NCI-H82 treated with DMSO at 0.1 percent for 48 hours (cell line): ENCODE results near the gene HCAR2.
"Not testable (repeated sequence)": the region's sequence is repeated elsewhere in the genome, so short reads cannot be mapped to it uniquely, and the experiment has no call there.

Experiments
- DNase-seq: peaks from one replicate; lab custom pipeline; 2025; ENCODE audit not compliant: unreplicated experiment; lab: John Stamatoyannopoulos, UW

The HCAR2 gene

GRCh38 chr12:122716658-122717057, 13.5 kb upstream of the HCAR2 start, which contains the start of gene HCAR3:
TSS of gene HCAR3 (minus strand) at chr12:122716811. CDS start at chr12:122716737, 74 bp downstream.
- DNase-seq, result not testable (repeated sequence)

GRCh38 chr12:122715211-122715610, 12.1 kb upstream of the HCAR2 start:
- not testable (repeated sequence) for DNase-seq

GRCh38 chr12:122713491-122714188, 10.5 kb upstream of the HCAR2 start:
- DNase-seq, result not testable (repeated sequence)

- DNase-seq, result not testable (repeated sequence)
Measured at GRCh38 chr12:122711266-122711665, 8.1 kb upstream of the HCAR2 start.

GRCh38 chr12:122710341-122710740, 7.2 kb upstream of the HCAR2 start:
- DNase-seq, result not testable (repeated sequence)

GRCh38 chr12:122709287-122709686, 6.1 kb upstream of the HCAR2 start:
- not testable (repeated sequence) for DNase-seq

- not testable (repeated sequence) for DNase-seq
Measured at GRCh38 chr12:122703841-122704240, 684 bp upstream of the HCAR2 start.

GRCh38 chr12:122701481-122701880, 1.7 kb downstream of the HCAR2 start:
- not testable (repeated sequence) for DNase-seq

- DNase-seq, result not testable (repeated sequence)
Measured at GRCh38 chr12:122700038-122700710, 3.0 kb downstream of the HCAR2 start.

GRCh38 chr12:122696922-122697321, 6.2 kb downstream of the HCAR2 start:
- not testable (repeated sequence) for DNase-seq

- DNase-seq, result no peak
Measured at GRCh38 chr12:122691566-122691965, 11.6 kb downstream of the HCAR2 start.

- DNase-seq, result no peak
Measured at GRCh38 chr12:122688291-122688690, 14.9 kb downstream of the HCAR2 start.

- no peak for DNase-seq
Measured at GRCh38 chr12:122687086-122687485, 16.1 kb downstream of the HCAR2 start.

GRCh38 chr12:122686538-122686937, 16.6 kb downstream of the HCAR2 start:
- no peak for DNase-seq

GRCh38 chr12:122684297-122684813, 18.8 kb downstream of the HCAR2 start:
- no peak for DNase-seq

GRCh38 chr12:122681814-122682213, 21.3 kb downstream of the HCAR2 start:
- DNase-seq, result no peak

GRCh38 chr12:122680989-122681388, 22.2 kb downstream of the HCAR2 start:
- not testable (repeated sequence) for DNase-seq

- DNase-seq, result not testable (repeated sequence)
Measured at GRCh38 chr12:122676781-122677180, 26.4 kb downstream of the HCAR2 start.

GRCh38 chr12:122676015-122676414, 27.1 kb downstream of the HCAR2 start:
- not testable (repeated sequence) for DNase-seq

GRCh38 chr12:122672515-122672914, 30.6 kb downstream of the HCAR2 start:
- no peak for DNase-seq

- DNase-seq, result no peak
Measured at GRCh38 chr12:122669397-122670070, 33.6 kb downstream of the HCAR2 start.
